Bronchial smooth muscle cell (primary cell): ENCODE measurements around the gene IMP4. TPM values are rescaled to one million over a fixed set of nuclear protein-coding genes. Genes with fewer than 3 reads are reported as not detected.

ENCODE experiments used
- total RNA-seq: library from RNA; depleted of rRNA; stranded (reverse); fragments of >200 nt; gene quantifications from 2 replicates; pipeline ENCODE4 v1.2.1, GENCODE V29; 2014

The IMP4 gene, protein sequence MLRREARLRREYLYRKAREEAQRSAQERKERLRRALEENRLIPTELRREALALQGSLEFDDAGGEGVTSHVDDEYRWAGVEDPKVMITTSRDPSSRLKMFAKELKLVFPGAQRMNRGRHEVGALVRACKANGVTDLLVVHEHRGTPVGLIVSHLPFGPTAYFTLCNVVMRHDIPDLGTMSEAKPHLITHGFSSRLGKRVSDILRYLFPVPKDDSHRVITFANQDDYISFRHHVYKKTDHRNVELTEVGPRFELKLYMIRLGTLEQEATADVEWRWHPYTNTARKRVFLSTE
- 58.0 and 79.0 TPM in 2 replicates for total RNA-seq

GRCh38 chr2:130342533-130343275, at the start of gene IMP4:
IMP4 (plus strand) TSS chr2:130342897; CDS start chr2:130342933, 36 bp downstream.

GRCh38 chr2:130355578-130356431, 13.1 kb downstream of the IMP4 start, which contains the start of gene PTPN18:
PTPN18 (plus strand) TSS chr2:130356056; CDS start chr2:130356108, 52 bp downstream.

Other genes with a start within 250 kb of the IMP4 start
- gene POTEF, start 213.7 kb upstream of the IMP4 start, total RNA-seq, result not detected in 2 replicates
- gene CCDC74B, start 197.8 kb upstream of the IMP4 start, total RNA-seq, result 4.1 and 10.6 TPM in 2 replicates
- gene SMPD4, start 161.3 kb upstream of the IMP4 start, total RNA-seq, result 7.3 and 9.1 TPM in 2 replicates
- 126 and 277 TPM in 2 replicates for gene MZT2B, start 160.6 kb upstream of the IMP4 start, total RNA-seq
- not detected in 2 replicates for gene TUBA3E, start 144.5 kb upstream of the IMP4 start, total RNA-seq
- gene PTPN18, start 13.2 kb downstream of the IMP4 start, total RNA-seq, result 10.6 and 10.9 TPM in 2 replicates
- under 0.01 TPM in 1 of 2 replicates, not detected in the other for gene POTEI, start 166.4 kb downstream of the IMP4 start, total RNA-seq
- not detected in 2 replicates for gene CFC1B, start 178.3 kb downstream of the IMP4 start, total RNA-seq